ENCODE measurements around the gene ADNP.
A peak's percentile ranks its signal among the peaks of the same experiment; 100 is the strongest.

DNA sequence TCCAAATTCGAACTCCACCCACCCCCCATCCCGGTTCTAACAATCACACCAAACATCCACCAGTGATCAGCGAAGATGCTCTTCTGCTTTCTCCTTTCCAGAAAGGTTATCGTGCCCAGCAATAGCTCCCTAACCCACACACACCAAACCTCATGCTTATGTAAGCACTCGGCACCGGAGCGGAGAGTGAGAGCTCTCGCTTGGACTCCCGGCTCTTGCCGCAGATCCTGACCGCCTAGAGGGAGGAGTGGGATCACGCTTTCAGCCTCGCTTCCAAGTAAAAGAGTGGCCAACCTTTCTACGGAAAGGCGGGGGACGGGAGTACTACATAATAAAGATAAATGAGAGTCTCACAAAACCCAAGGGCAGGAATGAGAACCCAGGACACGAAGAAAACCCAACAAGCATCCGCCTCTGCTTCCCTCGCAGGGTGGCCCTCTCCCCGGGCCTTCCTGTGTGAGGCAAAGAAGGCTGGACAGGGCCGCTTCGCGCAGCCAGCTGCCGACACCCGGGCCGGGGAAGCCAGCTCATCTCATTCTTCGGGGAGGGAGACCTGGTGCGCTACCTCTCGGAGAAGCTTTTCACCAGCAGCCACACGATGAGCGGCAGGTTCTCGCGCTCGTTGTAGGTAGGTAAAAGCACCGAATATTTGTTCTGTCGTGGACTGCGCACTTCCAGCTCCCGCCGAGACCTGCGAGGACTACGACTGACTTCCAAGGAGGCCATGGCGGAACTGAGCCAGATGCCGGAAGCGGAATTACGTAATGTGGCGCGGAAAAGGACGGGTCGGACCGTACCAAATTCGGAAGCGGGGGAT, 26.8 kb upstream of the ADNP start, which contains the start of gene DPM1:
- TF ChIP-seq POLR2A (IDR thresholded peaks at IDR 0.05) (peak; percentile 69 to 95), CTCF (IDR thresholded peaks at IDR 0.05) (no peak)
